Peyer's patch (tissue), 4 donors: ENCODE measurements around the gene SYDE1. TPM values are rescaled to one million over a fixed set of nuclear protein-coding genes. Genes with fewer than 3 reads are reported as not detected.
A peak's percentile ranks its signal among the peaks of the same experiment; 100 is the strongest.

Experiments
- DNase-seq, 3 donors: peaks; one replicate each; pipeline ENCODE4 v3.0.0-alpha.2; 2017 to 2019
- H3K27ac ChIP-seq, 4 donors: fragments of 200-600 bp; sonication (generic); one replicate each; pipeline ENCODE4 v1.5.1; 2016 to 2019
- H3K27me3 ChIP-seq, 2 donors: fragments of 200-600 bp; sonication (generic); one replicate each; pipeline ENCODE4 v1.5.1; 2019
- H3K36me3 ChIP-seq, 3 donors: fragments of 200-600 bp; sonication (generic); one replicate each; pipeline ENCODE4 v1.5.1; 2016 to 2019
- H3K4me1 ChIP-seq, 4 donors: fragments of 200-600 bp; sonication (generic); one replicate each; pipeline ENCODE4 v1.5.1; 2016 to 2019
- H3K4me3 ChIP-seq, 4 donors: fragments of 200-600 bp; sonication (generic); 1 replicate in 3 of 4; 2 replicates in 1 of 4; pipeline ENCODE4 v1.5.1; 2016 to 2019; ENCODE audit warnings: mild to moderate bottlenecking in 1 of 4
- H3K9me3 ChIP-seq, 4 donors: fragments of 200-600 bp; sonication (generic); one replicate each; pipeline ENCODE4 v1.5.1; 2016 to 2019; ENCODE audit warnings: mild to moderate bottlenecking in 1 of 4
- POLR2A ChIP-seq, 2 donors: fragments of 450-650 bp; IDR thresholded peaks; one replicate each; pipeline ENCODE4 v1.5.1; 2017; ENCODE audit warnings: antibody characterized with exemption in 2 of 2, mild to moderate bottlenecking in 2 of 2, moderate library complexity in 2 of 2
- total RNA-seq, 4 donors: library from RNA; depleted of rRNA; stranded (reverse); fragments of >200 nt; gene quantifications; one replicate each; pipeline ENCODE4 v1.1.0, GENCODE V29; 2016
- TF ChIP-seq, protein P1 (sequence below), 6 experiments: fragments of 450-650 bp in 4 of 6; fragments of 200-600 bp in 2 of 6; sonication (generic) in 1 of 6; IDR thresholded peaks; one replicate each; pipeline ENCODE4 v1.5.1; 2017 to 2019; ENCODE audit warnings: antibody characterized with exemption in 6 of 6, mild to moderate bottlenecking in 3 of 6, moderate library complexity in 1 of 6

The SYDE1 gene
- total RNA-seq, 4 donors from 2014 or later: 2.3 to 7.4 (median 6.2) TPM

GRCh38 chr19:15115080-15115479 lies 7.9 kb downstream of the SYDE1 start:
- peak in 2 of 3 donors; percentile 23 to 66 for DNase-seq
- Histone ChIP-seq H3K4me3 (no peak overlapping the region), H3K36me3 (peaks cover 0 to 81% (median 0%) of the 10 kb centered on the region in 3 donors), H3K27me3 (no peaks in the 10 kb centered on the region), H3K4me1 (peaks cover 0 to 5% (median 0%) of the 10 kb centered on the region in 4 donors), H3K9me3 (no peaks in the 10 kb centered on the region), H3K27ac (peak overlapping the region in 2 of 4 donors; percentile 12 to 15)
- TF ChIP-seq, protein P1, sequence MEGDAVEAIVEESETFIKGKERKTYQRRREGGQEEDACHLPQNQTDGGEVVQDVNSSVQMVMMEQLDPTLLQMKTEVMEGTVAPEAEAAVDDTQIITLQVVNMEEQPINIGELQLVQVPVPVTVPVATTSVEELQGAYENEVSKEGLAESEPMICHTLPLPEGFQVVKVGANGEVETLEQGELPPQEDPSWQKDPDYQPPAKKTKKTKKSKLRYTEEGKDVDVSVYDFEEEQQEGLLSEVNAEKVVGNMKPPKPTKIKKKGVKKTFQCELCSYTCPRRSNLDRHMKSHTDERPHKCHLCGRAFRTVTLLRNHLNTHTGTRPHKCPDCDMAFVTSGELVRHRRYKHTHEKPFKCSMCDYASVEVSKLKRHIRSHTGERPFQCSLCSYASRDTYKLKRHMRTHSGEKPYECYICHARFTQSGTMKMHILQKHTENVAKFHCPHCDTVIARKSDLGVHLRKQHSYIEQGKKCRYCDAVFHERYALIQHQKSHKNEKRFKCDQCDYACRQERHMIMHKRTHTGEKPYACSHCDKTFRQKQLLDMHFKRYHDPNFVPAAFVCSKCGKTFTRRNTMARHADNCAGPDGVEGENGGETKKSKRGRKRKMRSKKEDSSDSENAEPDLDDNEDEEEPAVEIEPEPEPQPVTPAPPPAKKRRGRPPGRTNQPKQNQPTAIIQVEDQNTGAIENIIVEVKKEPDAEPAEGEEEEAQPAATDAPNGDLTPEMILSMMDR (IDR thresholded peaks at IDR 0.05): no peak
- no peak for TF ChIP-seq POLR2A (IDR thresholded peaks at IDR 0.05)

DNA sequence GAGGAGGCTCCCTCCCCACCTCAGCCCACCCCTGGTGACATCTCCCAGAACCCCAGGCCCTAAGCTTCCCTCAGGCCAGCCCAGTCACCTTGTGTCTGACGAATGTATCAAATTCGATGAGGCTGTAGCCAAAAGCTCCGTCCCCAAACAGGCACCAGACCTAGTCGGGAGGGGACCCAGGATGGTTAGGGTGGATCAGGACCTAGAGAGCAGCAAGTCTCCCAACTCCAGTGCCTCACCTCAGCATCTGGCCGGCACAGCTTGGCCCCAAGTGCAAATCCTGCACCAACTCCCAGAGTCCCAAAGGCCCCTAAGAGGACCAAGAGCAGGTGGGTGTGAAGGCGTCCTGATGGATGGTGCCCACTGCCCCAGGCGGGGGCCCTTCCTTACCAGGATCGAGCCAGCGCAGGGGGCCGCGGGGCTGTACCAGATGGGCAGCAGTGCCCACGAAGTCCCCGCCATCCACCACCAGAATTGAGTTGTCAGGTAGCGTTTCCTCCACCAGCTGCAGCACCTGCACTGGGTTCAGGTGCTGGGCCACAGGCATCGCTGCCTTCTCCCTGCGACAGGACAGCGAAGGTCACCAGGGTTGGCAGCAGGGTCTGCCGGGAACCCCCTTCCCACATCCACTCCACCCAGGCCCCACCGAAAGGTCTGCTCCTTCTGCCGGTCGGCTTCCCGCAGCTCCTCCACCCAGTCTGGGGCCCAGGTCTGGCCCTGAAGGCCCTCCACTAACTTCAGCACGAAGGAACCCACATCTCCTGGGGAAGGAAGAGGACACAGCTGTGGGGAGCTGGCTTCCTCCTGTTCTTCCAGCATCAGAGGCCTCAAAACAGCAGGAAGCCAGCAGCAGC lies 8.8 kb downstream of the SYDE1 start:
- DNase-seq: no peak
- Histone ChIP-seq H3K4me3 (no peak overlapping the region), H3K4me1 (peaks cover 0 to 5% (median 0%) of the 10 kb centered on the region in 4 donors), H3K27ac (no peak overlapping the region), H3K36me3 (peaks cover 0 to 84% (median 0%) of the 10 kb centered on the region in 3 donors), H3K9me3 (no peaks in the 10 kb centered on the region), H3K27me3 (no peaks in the 10 kb centered on the region)
- TF ChIP-seq, protein P1 (IDR thresholded peaks at IDR 0.05): no peak
- no peak for TF ChIP-seq POLR2A (IDR thresholded peaks at IDR 0.05)

DNA sequence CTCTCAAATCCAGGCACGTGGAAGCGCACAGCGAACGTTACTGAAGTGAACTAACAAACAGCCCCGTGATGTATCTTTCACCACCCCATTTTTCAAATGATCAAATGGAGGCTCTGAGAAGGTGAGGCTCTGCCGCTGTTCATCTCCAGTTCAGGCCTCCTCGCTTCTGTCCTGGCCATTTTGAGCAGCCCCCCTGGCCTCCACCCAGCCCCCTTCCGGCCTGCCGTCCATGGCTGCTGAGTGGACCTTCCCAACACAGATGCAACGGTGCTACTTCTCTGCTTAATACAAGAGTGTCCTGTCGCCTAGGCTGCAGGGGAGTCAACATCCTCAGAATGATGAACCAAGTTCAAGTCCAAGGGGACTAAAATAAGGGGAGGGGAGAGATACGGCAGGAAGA lies 9.7 kb downstream of the SYDE1 start:
- Histone ChIP-seq H3K27me3 (no peaks in the 10 kb centered on the region), H3K36me3 (peaks cover 0 to 91% (median 0%) of the 10 kb centered on the region in 3 donors), H3K9me3 (no peaks in the 10 kb centered on the region), H3K4me3 (no peak overlapping the region), H3K27ac (no peak overlapping the region), H3K4me1 (peaks cover 0 to 5% (median 0%) of the 10 kb centered on the region in 4 donors)
- no peak for TF ChIP-seq POLR2A (IDR thresholded peaks at IDR 0.05)
- TF ChIP-seq, protein P1 (IDR thresholded peaks at IDR 0.05): no peak
- no peak for DNase-seq

GRCh38 chr19:15118248-15118647 lies 11.0 kb downstream of the SYDE1 start:
- peaks cover 0 to 6% (median 0%) of the 10 kb centered on the region in 4 donors for H3K4me1 ChIP-seq
- no peak for DNase-seq
- H3K36me3 ChIP-seq: peaks cover 0 to 95% (median 0%) of the 10 kb centered on the region in 3 donors
- no peak overlapping the region for H3K27ac ChIP-seq
- no peaks in the 10 kb centered on the region for H3K27me3 ChIP-seq
- H3K9me3 ChIP-seq: no peaks in the 10 kb centered on the region
- TF ChIP-seq, protein P1 (IDR thresholded peaks at IDR 0.05): no peak
- TF ChIP-seq POLR2A (IDR thresholded peaks at IDR 0.05): no peak
- H3K4me3 ChIP-seq: no peak overlapping the region

- peaks cover 0 to 88% (median 0%) of the 10 kb centered on the region in 3 donors for H3K36me3 ChIP-seq
- TF ChIP-seq, protein P1 (IDR thresholded peaks at IDR 0.05): no peak
Observed at GRCh38 chr19:15118789-15119494, 11.7 kb downstream of the SYDE1 start.

More at GRCh38 chr19:15118789-15119494, 11.7 kb downstream of the SYDE1 start:
- Histone ChIP-seq H3K4me1 (peaks cover 0 to 9% (median 0%) of the 10 kb centered on the region in 4 donors), H3K27me3 (no peaks in the 10 kb centered on the region), H3K4me3 (no peak overlapping the region), H3K9me3 (no peaks in the 10 kb centered on the region), H3K27ac (no peak overlapping the region)
- no peak for DNase-seq
